HG03432 (cell line): ENCODE measurements around the gene CPEB1.
"Not testable (repeated sequence)": the region's sequence is repeated elsewhere in the genome, so short reads cannot be mapped to it uniquely, and the experiment has no call there.

Experiments used
- ATAC-seq: cut with Tn5 transposase; IDR thresholded peaks from one replicate; pipeline ENCODE4 v1.9.1; 2021; ENCODE audit warnings: mild to moderate bottlenecking, moderate library complexity; ENCODE audit not compliant: unreplicated experiment

CPEB1 gene

DNA sequence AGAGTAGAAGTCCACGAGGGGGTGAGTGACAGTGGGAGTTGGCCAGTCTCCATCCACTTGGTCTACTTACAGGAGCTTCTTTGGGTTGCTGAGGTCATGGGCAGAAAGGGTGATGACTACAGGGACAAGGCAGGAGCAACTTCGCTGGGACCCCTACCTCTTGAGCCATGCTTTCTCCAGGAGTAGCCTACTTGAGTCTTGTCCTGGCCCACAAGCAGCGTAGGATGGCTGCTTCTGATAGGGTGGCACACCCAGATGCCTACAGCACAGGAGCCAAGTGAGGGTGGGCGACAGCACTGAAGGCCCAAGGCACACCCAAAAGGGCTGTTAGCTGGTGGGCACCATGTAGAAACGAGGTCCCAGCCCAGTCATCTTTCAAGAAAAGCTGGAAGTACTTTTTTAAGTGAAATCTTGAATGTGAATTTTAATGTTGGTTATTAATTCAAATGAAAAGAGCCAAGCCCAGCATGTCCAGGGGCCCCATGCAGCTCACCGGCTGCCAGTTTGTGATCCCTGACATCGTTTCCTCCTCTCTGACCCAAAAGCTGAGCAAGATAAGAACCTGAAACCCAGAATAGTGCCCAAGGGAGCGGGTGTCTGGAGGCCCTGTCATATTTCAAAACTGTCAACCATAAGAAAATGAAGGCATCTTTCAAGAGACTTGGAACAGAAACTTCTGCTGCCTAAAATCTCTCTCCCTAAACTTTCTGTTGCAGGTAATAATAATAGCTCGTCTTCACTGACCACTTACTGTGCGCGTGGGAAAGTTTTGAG is 2.2 kb upstream of the CPEB1 start:
- no peak for ATAC-seq

DNA sequence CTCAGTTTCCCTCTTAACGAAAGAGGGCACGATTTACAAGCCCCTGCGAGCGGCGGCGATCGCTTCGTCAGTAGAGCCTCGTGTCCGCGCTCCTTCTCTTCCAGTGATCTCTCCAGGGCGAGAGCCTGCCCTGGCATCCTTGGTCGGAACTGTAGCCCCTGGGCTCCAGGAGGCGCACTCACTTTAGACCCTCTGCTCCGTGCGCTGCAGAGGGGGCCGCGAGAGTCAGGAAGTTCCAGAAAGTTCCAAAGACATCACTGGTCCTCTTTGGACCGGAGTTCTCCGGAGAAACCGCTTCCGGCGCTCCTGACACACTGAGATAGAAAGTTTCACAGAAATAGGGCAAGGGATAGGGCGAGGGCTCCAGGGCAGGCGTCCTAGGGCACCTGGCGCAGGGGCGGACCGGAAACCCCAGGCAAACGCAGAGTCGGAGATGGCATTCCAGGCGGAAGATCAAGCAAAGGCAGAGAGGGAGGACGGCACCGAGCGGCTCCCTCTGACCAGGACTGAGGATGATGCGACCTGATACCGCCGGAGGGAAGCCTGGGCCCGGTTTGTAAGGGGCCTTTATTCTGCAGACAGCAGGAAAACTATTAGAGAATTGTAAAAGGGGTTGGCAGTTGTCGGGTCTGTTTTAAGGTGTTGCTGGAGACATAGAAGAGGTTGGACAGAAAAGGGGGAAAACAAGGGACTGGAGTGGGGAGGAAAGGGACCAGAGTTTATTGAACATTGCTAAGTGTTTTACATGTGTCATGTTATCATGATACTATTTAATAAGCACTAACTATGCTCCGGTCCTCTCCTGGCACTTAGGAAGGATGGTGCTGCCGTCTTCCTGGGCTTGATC is 1.3 kb upstream of the CPEB1 start:
- ATAC-seq: no peak

GRCh38 chr15:82647835-82648256 is 683 bp upstream of the CPEB1 start:
- peak; percentile 44 for ATAC-seq

DNA sequence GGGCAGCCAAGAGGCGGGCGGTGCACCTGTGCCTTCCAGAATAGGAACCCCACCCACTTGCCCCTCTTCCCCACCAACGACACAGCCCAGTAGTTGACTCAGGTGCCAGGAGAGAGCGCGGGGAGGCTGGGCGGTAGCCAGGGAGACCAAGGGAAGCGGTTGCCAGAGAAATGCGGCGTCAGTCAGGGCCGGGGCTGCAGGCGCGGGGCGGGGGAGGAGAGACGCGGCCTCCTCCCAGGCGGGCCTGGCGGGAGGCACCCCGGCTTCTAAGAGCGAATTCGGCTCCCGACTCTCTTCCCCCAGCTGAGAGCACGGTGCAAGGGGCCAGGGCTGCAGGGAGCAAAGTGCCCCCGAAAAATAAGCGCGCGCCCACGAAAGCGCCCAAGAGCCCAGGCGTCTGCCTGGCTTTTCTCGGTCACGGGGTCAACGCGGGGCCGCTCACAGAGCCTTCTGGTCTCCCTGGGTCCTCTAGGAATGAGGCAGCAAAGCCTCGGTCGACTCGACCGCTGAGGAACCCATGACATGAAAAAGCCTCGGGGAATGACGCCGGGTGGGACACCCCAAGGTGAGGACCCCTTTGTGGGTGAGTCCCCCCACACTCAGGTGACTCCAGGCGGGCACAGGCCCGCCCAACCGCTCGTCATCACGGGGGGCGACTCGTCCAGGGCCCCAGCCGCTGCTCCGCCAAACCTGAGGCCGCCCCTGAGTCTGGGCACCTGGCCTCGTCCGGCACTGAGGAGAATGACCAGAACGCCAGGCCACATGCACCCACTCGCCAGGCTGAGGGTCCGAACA is 716 bp downstream of the CPEB1 start:
- ATAC-seq: no peak

- not testable (repeated sequence) for ATAC-seq
Observed at GRCh38 chr15:82644967-82645852, 2.0 kb downstream of the CPEB1 start.

DNA sequence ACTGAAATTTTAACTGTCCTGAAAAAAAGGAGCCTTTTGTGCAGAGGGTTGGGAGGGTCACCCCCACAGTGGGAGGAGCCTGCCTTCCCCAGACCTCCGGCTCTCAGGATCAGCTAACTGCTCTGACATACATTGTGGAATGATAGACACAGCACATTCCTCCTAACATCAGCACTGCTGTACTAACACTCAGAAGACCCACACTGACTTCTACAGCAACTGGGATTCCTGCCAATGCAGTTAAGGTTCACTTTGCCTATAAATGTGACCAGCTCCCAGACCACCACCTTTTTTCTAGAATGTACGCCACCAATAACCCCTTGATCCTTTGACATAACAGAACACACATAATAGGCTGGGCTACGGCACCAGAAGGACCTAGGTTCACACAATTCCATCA is 3.2 kb downstream of the CPEB1 start:
- ATAC-seq: no peak

DNA sequence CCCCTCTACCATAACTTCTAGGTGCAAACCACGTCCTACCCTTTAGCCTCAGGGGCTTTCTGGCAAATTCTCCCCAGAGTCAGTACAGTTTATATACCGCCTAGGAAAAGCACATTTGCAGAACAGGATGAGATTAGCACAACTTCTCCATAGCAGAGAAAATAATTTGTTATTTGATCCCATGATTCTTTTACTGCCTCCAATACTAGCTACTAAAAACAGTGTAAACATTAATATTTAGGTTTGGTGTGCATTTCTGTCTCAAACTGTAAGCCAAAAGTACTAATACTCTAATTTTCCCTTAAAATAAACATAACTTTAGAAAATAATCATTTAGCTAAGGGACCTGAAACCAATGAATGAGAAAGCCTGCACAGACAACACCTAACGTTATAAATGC is 4.5 kb downstream of the CPEB1 start:
- no peak for ATAC-seq

- ATAC-seq: no peak
Observed at GRCh38 chr15:82641129-82641798, 5.9 kb downstream of the CPEB1 start.

DNA sequence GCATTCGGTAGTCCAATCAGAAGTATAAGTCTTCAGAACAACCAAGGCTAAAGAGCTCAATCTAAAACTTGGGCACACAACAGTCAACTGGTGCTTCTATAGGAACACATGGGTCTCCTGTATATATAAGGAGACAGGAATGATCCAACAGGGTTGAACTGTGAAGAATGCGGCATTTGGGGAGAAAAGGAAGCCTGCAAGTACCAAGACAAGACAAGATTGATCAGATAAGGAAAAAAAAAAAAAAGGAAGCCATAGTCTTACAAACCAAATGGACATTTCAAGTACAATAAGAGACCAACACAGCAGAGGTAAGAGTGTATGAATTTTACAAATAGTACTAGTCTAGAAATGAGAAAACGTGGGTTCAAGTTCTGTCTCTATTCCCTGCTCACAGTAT is 6.5 kb downstream of the CPEB1 start:
- ATAC-seq: no peak

- ATAC-seq: no peak
Observed at GRCh38 chr15:82635798-82636197, 11.4 kb downstream of the CPEB1 start.

DNA sequence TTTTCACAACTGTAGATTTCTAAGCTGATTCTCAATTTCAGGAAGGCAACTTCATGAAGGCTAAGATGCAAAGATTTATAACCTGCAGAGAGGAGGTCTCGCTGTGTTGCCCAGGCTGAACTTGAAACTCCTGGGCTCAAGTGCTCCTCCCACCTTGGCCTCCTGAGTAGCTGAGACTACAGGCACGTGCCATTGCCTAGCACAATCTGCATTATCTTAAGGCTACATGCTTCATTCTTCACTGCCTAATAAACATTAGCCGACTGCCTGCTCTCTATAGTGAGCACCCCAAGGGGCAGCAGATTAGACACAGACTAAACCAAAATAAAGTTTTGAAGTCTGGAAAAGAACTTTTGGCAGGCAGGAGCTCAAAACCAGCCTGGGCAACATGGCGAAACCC is 17.1 kb downstream of the CPEB1 start:
- no peak for ATAC-seq

- ATAC-seq: no peak
Observed at GRCh38 chr15:82625136-82625535, 22.0 kb downstream of the CPEB1 start.

DNA sequence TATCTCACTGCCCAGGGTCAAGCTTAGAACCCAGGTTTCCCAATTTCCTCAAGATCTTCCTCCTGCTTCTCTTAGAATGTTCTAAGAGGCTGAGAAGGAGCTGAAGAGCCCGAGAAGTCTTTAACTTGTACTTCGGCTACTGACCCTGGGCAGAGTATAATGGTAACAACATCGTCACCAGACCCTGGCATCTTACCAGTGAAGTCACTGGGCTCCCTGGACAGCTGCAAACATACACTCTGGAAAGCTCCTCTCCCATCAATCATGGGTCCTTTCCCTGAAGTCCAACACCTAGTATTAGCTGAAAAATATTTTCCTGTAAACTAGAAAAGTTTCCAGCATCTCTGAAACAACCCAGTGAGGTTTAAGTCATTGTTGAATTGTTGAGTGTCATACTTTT is 22.7 kb downstream of the CPEB1 start:
- ATAC-seq: no peak

GRCh38 chr15:82624008-82624407 is 23.2 kb downstream of the CPEB1 start:
- ATAC-seq: no peak

DNA sequence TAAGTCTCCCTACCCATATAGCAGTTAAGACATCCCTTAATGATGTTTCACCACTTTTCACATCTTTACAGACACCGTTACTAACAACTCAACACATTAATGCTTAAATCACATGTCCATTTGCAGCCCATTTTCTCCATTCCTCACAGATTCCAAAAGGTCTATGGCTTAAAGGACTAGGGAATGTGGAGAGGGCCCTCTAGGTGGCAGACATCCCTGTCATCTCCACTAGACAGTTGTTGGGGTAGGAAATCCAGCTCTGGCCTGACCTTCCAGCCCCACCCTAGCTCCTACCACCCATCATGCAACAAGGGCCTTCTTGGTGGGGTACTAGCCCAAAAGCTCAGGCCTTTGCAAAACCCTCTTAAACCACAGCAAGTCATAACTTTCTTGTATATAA is 25.2 kb downstream of the CPEB1 start:
- ATAC-seq: no peak

- ATAC-seq: no peak
Observed at GRCh38 chr15:82613747-82614146, 33.4 kb downstream of the CPEB1 start.

DNA sequence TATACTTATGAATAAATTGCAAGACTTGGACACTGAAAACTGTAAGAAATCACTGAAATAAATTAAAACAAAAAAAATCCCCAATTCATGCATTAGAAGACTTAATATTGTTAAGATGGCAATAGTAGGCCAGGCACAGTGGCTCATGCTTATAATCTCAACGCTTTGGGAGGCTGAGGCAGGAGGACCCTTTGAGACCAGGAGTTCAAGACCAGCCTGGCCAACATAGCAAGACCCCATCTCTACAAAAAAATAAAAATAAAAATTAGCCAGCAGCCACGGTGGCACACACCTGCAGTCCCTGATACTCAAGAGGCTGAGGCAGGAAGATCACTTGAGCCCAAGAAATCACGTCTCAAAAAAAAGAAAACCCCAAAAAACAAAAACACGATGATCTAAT is 35.8 kb downstream of the CPEB1 start:
- ATAC-seq: no peak

DNA sequence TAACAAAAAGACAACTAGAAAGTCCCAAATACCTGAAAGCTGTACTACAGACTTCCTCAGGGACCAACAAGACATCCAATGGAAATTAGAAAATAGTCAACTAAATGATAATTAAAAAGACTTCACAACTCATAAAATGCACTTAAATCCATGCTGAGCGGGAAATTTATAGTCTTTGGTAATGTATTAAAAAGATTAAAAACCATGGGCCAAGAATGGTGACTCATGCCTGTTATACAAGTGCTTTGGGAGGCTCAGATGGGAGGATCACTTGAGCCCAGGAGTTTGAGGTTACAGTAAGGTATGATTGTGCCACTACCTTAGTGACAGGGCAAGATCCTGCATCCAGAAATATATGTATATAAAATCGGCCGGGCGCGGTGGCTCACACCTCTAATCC is 45.0 kb downstream of the CPEB1 start:
- ATAC-seq: no peak

- ATAC-seq: no peak
Observed at GRCh38 chr15:82599862-82600261, 47.3 kb downstream of the CPEB1 start.

DNA sequence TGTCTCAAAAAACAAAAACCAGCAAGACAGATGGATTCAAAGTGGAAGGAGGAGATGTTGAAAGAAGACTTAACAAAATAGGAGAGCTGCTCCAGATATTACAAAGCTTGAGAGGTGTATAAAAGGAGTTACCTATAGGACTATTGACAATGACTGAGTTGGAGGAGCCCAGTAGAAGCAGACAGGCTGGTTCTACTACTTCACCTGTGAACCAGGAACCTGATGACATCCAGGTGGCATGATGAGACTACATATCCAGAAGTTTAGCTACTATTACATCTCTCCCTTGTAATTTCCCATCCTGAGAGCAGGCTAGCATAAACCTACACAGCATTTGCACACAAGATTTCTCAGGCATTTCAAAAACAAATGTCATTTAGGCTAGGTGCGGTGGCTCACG is 49.3 kb downstream of the CPEB1 start:
- no peak for ATAC-seq
